GM12892 (cell line): ENCODE measurements around the gene GLRX5.

Source experiments
- POLR2A ChIP-seq: IDR thresholded peaks from 2 replicates; pipeline ENCODE4 v1.6.1; 2011; ENCODE audit warnings: low read depth, low read length, control low read depth
- POLR2AphosphoS5 ChIP-seq: IDR thresholded peaks from 2 replicates; pipeline ENCODE4 v1.6.1; 2011; ENCODE audit warnings: low read depth, low read length, control low read depth
- TAF1 ChIP-seq: IDR thresholded peaks from 2 replicates; pipeline ENCODE4 v1.6.1; 2011; ENCODE audit warnings: low read depth, mild to moderate bottlenecking, control low read depth, low read length, borderline replicate concordance

DNA sequence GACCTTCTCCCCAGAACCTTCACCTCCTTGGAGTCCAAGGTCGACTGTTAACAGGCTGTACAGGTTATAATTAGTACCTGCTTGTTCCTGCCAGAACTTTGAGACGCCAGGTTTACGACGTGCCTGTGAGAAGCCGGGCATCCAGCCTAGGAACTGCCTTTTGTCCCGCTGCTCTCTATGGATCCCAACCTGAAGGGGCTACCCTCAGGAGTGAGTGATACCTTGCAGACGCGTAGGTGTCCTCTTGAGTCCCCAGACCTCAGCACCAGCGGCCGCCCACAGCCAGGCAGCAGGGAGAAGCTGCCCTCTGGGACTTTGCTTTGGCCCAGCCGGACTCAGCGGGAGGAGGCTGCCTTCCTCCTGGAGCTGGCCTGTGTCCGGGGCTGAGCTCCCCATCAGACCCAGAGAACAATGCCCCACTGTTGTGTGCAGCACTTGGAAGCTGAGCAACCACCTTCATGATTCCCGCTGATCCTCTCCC, 34.6 kb upstream of the GLRX5 start:
- TF ChIP-seq POLR2AphosphoS5 (no peak), POLR2A (no peak), TAF1 (no peak)
